Upper lobe of left lung (tissue), 6 donors: ENCODE results near the gene SLCO3A1. TPM values are rescaled to one million over a fixed set of nuclear protein-coding genes. Genes with fewer than 3 reads are reported as not detected.

ENCODE experiments used
- ATAC-seq, 2 donors: fragments of 200-7000 bp; cut with Tn5 transposase; one replicate each; pipeline ENCODE4 v1.9.1; 2022; ENCODE audit warnings: mild to moderate bottlenecking in 2 of 2, moderate library complexity in 2 of 2; ENCODE audit not compliant: low FRiP score in 2 of 2
- DNase-seq, 2 donors: peaks; one replicate each; pipeline ENCODE4 v3.0.0-alpha.2; 2019 to 2020
- H3K27ac ChIP-seq, 4 donors: fragments of 200-600 bp; sonication (generic); one replicate each; pipeline ENCODE4 v1.5.1; 2016 to 2019
- H3K27me3 ChIP-seq, 4 donors: fragments of 200-600 bp; sonication (generic); one replicate each; pipeline ENCODE4 v1.5.1; 2017 to 2019
- H3K36me3 ChIP-seq, 4 donors: fragments of 200-600 bp; sonication (generic); one replicate each; pipeline ENCODE4 v1.5.1; 2016 to 2019
- H3K4me1 ChIP-seq, 4 donors: fragments of 200-600 bp; sonication (generic); one replicate each; pipeline ENCODE4 v1.5.1; 2018 to 2019
- H3K4me3 ChIP-seq, 4 donors: fragments of 200-600 bp; sonication (generic); one replicate each; pipeline ENCODE4 v1.5.1; 2017 to 2019; ENCODE audit warnings: mild to moderate bottlenecking in 2 of 4, moderate library complexity in 1 of 4
- H3K9me3 ChIP-seq, 4 donors: fragments of 200-600 bp; sonication (generic); one replicate each; pipeline ENCODE4 v1.5.1; 2018 to 2019
- CTCF ChIP-seq, 6 experiments: fragments of 450-650 bp in 4 of 6; fragments of 200-600 bp in 2 of 6; sonication (generic) in 2 of 6; IDR thresholded peaks; one replicate each; pipeline ENCODE4 v1.5.1; 2016 to 2019; ENCODE audit warnings: antibody characterized with exemption in 6 of 6
- EP300 ChIP-seq, 4 donors: sonication (generic); formaldehyde crosslinking; IDR thresholded peaks; one replicate each; pipeline ENCODE4 v1.5.1; 2017; ENCODE audit warnings: antibody characterized with exemption in 4 of 4, control low read depth in 2 of 4
- POLR2A ChIP-seq, 4 donors: fragments of 450-650 bp; IDR thresholded peaks; one replicate each; pipeline ENCODE4 v1.5.1; 2016 to 2017; ENCODE audit warnings: antibody characterized with exemption in 4 of 4, mild to moderate bottlenecking in 2 of 4
- POLR2AphosphoS5 ChIP-seq, 2 donors: sonication (generic); formaldehyde crosslinking; IDR thresholded peaks; one replicate each; pipeline ENCODE4 v1.5.1; 2017; ENCODE audit warnings: antibody characterized with exemption in 2 of 2
- WGBS, 2 donors: methylation state at CpG; one replicate each; pipeline ENCODE4 v1.1.5; 2017 to 2018; 5-methylcytosine and 5-hydroxymethylcytosine counted together
- total RNA-seq, 6 donors: library from RNA; depleted of rRNA in 4 of 6; stranded (reverse); fragments of >200 nt in 4 of 6; gene quantifications; one replicate each; pipeline versions ENCODE4 v1.1.0 to v1.2.1, GENCODE V29; 2016 to 2021
- donor health status: DM: no; HTN: no; CAD: no; lungs with moderate emphysema.
- donor health status: DM: no; HTN: yes; CAD: no; lungs with severe emphysema.

Gene SLCO3A1
- total RNA-seq, 6 donors from 2014 or later, result 29.3 to 56.6 (median 46.7) TPM

- Histone ChIP-seq H3K36me3 (no peaks in the 10 kb centered on the region), H3K4me3 (no peak overlapping the region), H3K27ac (no peak overlapping the region), H3K4me1 (peaks cover 34 to 68% (median 49%) of the 10 kb centered on the region in 4 donors), H3K9me3 (no peaks in the 10 kb centered on the region), H3K27me3 (no peaks in the 10 kb centered on the region)
- ATAC-seq (no peak), DNase-seq (no peak)
- WGBS, 2 donors, result 91% methylated on average over 7 of the region's 7 CpGs
- TF ChIP-seq EP300 (IDR thresholded peaks at IDR 0.05) (no peak), POLR2AphosphoS5 (IDR thresholded peaks at IDR 0.05) (no peak), POLR2A (IDR thresholded peaks at IDR 0.05) (no peak), CTCF (IDR thresholded peaks at IDR 0.05) (no peak)
Observed at GRCh38 chr15:91924183-91924582, 70.7 kb downstream of the SLCO3A1 start.

- Histone ChIP-seq H3K27me3 (no peaks in the 10 kb centered on the region), H3K9me3 (no peaks in the 10 kb centered on the region), H3K4me3 (no peak overlapping the region), H3K27ac (peak overlapping the region in 1 of 4 donors; percentile 12), H3K36me3 (no peaks in the 10 kb centered on the region), H3K4me1 (peaks cover 34 to 76% (median 57%) of the 10 kb centered on the region in 4 donors)
- 43 to 51% methylated on average over 4 of the region's 4 CpGs for WGBS, 2 donors
- DNase-seq (no peak), ATAC-seq (no peak)
- no peak for TF ChIP-seq POLR2A (IDR thresholded peaks at IDR 0.05)
- TF ChIP-seq CTCF (IDR thresholded peaks at IDR 0.05), result no peak
- TF ChIP-seq POLR2AphosphoS5 (IDR thresholded peaks at IDR 0.05), result no peak
- TF ChIP-seq EP300 (IDR thresholded peaks at IDR 0.05), result no peak
Observed at GRCh38 chr15:91924837-91925495, 71.5 kb downstream of the SLCO3A1 start.

- Histone ChIP-seq H3K36me3 (no peaks in the 10 kb centered on the region), H3K4me1 (peaks cover 33 to 76% (median 59%) of the 10 kb centered on the region in 4 donors), H3K27me3 (no peaks in the 10 kb centered on the region), H3K4me3 (no peak overlapping the region), H3K9me3 (no peaks in the 10 kb centered on the region), H3K27ac (peak overlapping the region; percentile 12 to 53 (median 30))
- DNase-seq (no peak), ATAC-seq (no peak)
- no peak for TF ChIP-seq POLR2A (IDR thresholded peaks at IDR 0.05)
- 63 to 79% methylated on average over 3 of the region's 3 CpGs for WGBS, 2 donors
Observed at GRCh38 chr15:91925794-91926193, 72.3 kb downstream of the SLCO3A1 start.

GRCh38 chr15:91926908-91927270, 73.4 kb downstream of the SLCO3A1 start:
- WGBS, 2 donors, result 21 to 24% methylated on average over 4 of the region's 4 CpGs
- ATAC-seq, result peak in 1 of 2 donors; percentile 53

GRCh38 chr15:91927585-91927984, 74.1 kb downstream of the SLCO3A1 start:
- peaks cover 16 to 58% (median 44%) of the 10 kb centered on the region in 4 donors for H3K4me1 ChIP-seq
- WGBS, 2 donors, result 87 to 100% methylated on average over 4 of the region's 4 CpGs
- H3K9me3 ChIP-seq, result no peaks in the 10 kb centered on the region
- no peaks in the 10 kb centered on the region for H3K27me3 ChIP-seq
- H3K4me3 ChIP-seq, result no peak overlapping the region
- peak overlapping the region; percentile 2 to 63 (median 40) for H3K27ac ChIP-seq
- H3K36me3 ChIP-seq, result no peaks in the 10 kb centered on the region
- ATAC-seq (no peak), DNase-seq (no peak)
- TF ChIP-seq POLR2AphosphoS5 (IDR thresholded peaks at IDR 0.05), result no peak
- no peak for TF ChIP-seq EP300 (IDR thresholded peaks at IDR 0.05)
- no peak for TF ChIP-seq POLR2A (IDR thresholded peaks at IDR 0.05)

More at GRCh38 chr15:91926908-91927270, 73.4 kb downstream of the SLCO3A1 start:
- Histone ChIP-seq H3K4me1 (peaks cover 22 to 65% (median 49%) of the 10 kb centered on the region in 4 donors), H3K27ac (peak overlapping the region; percentile 25 to 63 (median 48)), H3K36me3 (no peaks in the 10 kb centered on the region), H3K9me3 (no peaks in the 10 kb centered on the region), H3K27me3 (no peaks in the 10 kb centered on the region), H3K4me3 (no peak overlapping the region)
- no peak for DNase-seq
- TF ChIP-seq POLR2A (IDR thresholded peaks at IDR 0.05) (no peak), EP300 (IDR thresholded peaks at IDR 0.05) (no peak)

- TF ChIP-seq POLR2AphosphoS5 (IDR thresholded peaks at IDR 0.05), result no peak
- no peak for TF ChIP-seq POLR2A (IDR thresholded peaks at IDR 0.05)
- no peak for TF ChIP-seq CTCF (IDR thresholded peaks at IDR 0.05)
- TF ChIP-seq EP300 (IDR thresholded peaks at IDR 0.05), result no peak
- no peak overlapping the region for H3K4me3 ChIP-seq
- H3K9me3 ChIP-seq, result no peaks in the 10 kb centered on the region
- no peaks in the 10 kb centered on the region for H3K36me3 ChIP-seq
- peak overlapping the region in 3 of 4 donors; percentile 14 to 63 (median 61) for H3K27ac ChIP-seq
- peaks cover 9 to 52% (median 39%) of the 10 kb centered on the region in 4 donors for H3K4me1 ChIP-seq
- H3K27me3 ChIP-seq, result no peaks in the 10 kb centered on the region
- no peak for DNase-seq
- no peak for ATAC-seq
- 68 to 83% methylated on average over 6 of the region's 6 CpGs for WGBS, 2 donors
Observed at GRCh38 chr15:91928675-91929074, 75.2 kb downstream of the SLCO3A1 start.
